T-helper 17 cell (primary cell): ENCODE measurements around the gene CELF6. TPM values are rescaled to one million over a fixed set of nuclear protein-coding genes. Genes with fewer than 3 reads are reported as not detected.

ENCODE experiments used
- ATAC-seq: fragments of 150-1000 bp; cut with Tn5 transposase; 2 replicates; pipeline ENCODE4 v1.10.0; 2021; ENCODE audit warnings: mild to moderate bottlenecking, moderate library complexity
- DNase-seq, 3 donors: peaks; one replicate each; pipeline versions ENCODE4 v3.0.0 to v3.0.0-alpha.2; 2020 to 2021
- H3K9me3 ChIP-seq: one replicate; pipeline ENCODE4 v1.7.0; 2013; ENCODE audit warnings: low read length, mild to moderate bottlenecking; ENCODE audit not compliant: control insufficient read depth, poor library complexity, severe bottlenecking
- H3K27ac Mint-ChIP-seq: one replicate; pipeline ENCODE4 v1.8.0; 2022; ENCODE audit warnings: mild to moderate bottlenecking, moderate library complexity, mixed read lengths
- H3K27me3 Mint-ChIP-seq: one replicate; pipeline ENCODE4 v1.8.0; 2022; ENCODE audit warnings: mixed read lengths
- H3K36me3 Mint-ChIP-seq: one replicate; pipeline ENCODE4 v1.8.0; 2022; ENCODE audit warnings: low read depth, mixed read lengths
- H3K4me1 Mint-ChIP-seq: one replicate; pipeline ENCODE4 v1.8.0; 2022; ENCODE audit warnings: mild to moderate bottlenecking, mixed read lengths
- H3K4me3 Mint-ChIP-seq: one replicate; pipeline ENCODE4 v1.8.0; 2022; ENCODE audit warnings: mild to moderate bottlenecking, moderate library complexity, mixed read lengths
- total RNA-seq, 4 donors: library from RNA in 2 of 4; stranded (reverse) in 2 of 4; gene quantifications; one replicate each; pipeline ENCODE4 v1.2.3 and lab custom pipeline; 2022 to 2026

CELF6 gene
- total RNA-seq, 2 donors from 2014 or later, result 1.4 to 1.9 TPM

- ATAC-seq, result no peak
- DNase-seq, result no peak
- Mint-ChIP-seq H3K4me1 (peaks cover 20% of the 10 kb centered on the region), H3K27me3 (no peaks in the 10 kb centered on the region), H3K4me3 (peak overlapping the region; percentile 61), H3K27ac (peak overlapping the region; percentile 91), H3K36me3 (peaks cover 3% of the 10 kb centered on the region)
- H3K9me3 ChIP-seq, result no peaks in the 10 kb centered on the region
Observed at GRCh38 chr15:72307026-72307425, 12.9 kb downstream of the CELF6 start.

- no peaks in the 10 kb centered on the region for H3K9me3 ChIP-seq
- DNase-seq (peak in 2 of 3 donors; percentile 29 to 38), ATAC-seq (peak; percentile 88)
- H3K4me3 Mint-ChIP-seq, result peak overlapping the region; percentile 61
- peak overlapping the region; percentile 91 for H3K27ac Mint-ChIP-seq
- H3K36me3 Mint-ChIP-seq, result peaks cover 3% of the 10 kb centered on the region
- peaks cover 20% of the 10 kb centered on the region for H3K4me1 Mint-ChIP-seq
- H3K27me3 Mint-ChIP-seq, result no peaks in the 10 kb centered on the region
Observed at GRCh38 chr15:72306211-72306785, 13.7 kb downstream of the CELF6 start.

- H3K4me3 Mint-ChIP-seq, result no peak overlapping the region
- peaks cover 3% of the 10 kb centered on the region for H3K36me3 Mint-ChIP-seq
- DNase-seq (no peak), ATAC-seq (no peak)
- peaks cover 18% of the 10 kb centered on the region for H3K4me1 Mint-ChIP-seq
- H3K27me3 Mint-ChIP-seq, result no peaks in the 10 kb centered on the region
- peak overlapping the region; percentile 8 for H3K27ac Mint-ChIP-seq
- no peaks in the 10 kb centered on the region for H3K9me3 ChIP-seq
Observed at GRCh38 chr15:72304596-72304995, 15.4 kb downstream of the CELF6 start.

- Mint-ChIP-seq H3K4me3 (no peak overlapping the region), H3K27ac (peak overlapping the region; percentile 19), H3K36me3 (peaks cover 3% of the 10 kb centered on the region), H3K4me1 (peaks cover 15% of the 10 kb centered on the region), H3K27me3 (no peaks in the 10 kb centered on the region)
- no peaks in the 10 kb centered on the region for H3K9me3 ChIP-seq
- DNase-seq, result no peak
- no peak for ATAC-seq
Observed at GRCh38 chr15:72302955-72303354, 17.0 kb downstream of the CELF6 start.

GRCh38 chr15:72289597-72290325 lies 30.2 kb downstream of the CELF6 start:
- DNase-seq (no peak), ATAC-seq (no peak)
- Mint-ChIP-seq H3K27me3 (no peaks in the 10 kb centered on the region), H3K4me3 (no peak overlapping the region), H3K36me3 (no peaks in the 10 kb centered on the region), H3K4me1 (peaks cover 5% of the 10 kb centered on the region), H3K27ac (no peak overlapping the region)
- no peaks in the 10 kb centered on the region for H3K9me3 ChIP-seq

- DNase-seq, result no peak
- peaks cover 3% of the 10 kb centered on the region for H3K4me1 Mint-ChIP-seq
- H3K4me3 Mint-ChIP-seq, result no peak overlapping the region
- H3K36me3 Mint-ChIP-seq, result no peaks in the 10 kb centered on the region
- no peak for ATAC-seq
- no peaks in the 10 kb centered on the region for H3K27me3 Mint-ChIP-seq
- no peak overlapping the region for H3K27ac Mint-ChIP-seq
- no peaks in the 10 kb centered on the region for H3K9me3 ChIP-seq
Observed at GRCh38 chr15:72288796-72289596, 31.0 kb downstream of the CELF6 start.

GRCh38 chr15:72285927-72286516 lies 33.9 kb downstream of the CELF6 start:
- no peaks in the 10 kb centered on the region for H3K9me3 ChIP-seq
- H3K4me1 Mint-ChIP-seq, result peaks cover 3% of the 10 kb centered on the region
- no peak overlapping the region for H3K4me3 Mint-ChIP-seq
- no peaks in the 10 kb centered on the region for H3K27me3 Mint-ChIP-seq
- H3K36me3 Mint-ChIP-seq, result no peaks in the 10 kb centered on the region
- H3K27ac Mint-ChIP-seq, result no peak overlapping the region
- DNase-seq (peak in 2 of 3 donors; percentile 21 to 34), ATAC-seq (peak; percentile 72)

- ATAC-seq (no peak), DNase-seq (no peak)
- no peaks in the 10 kb centered on the region for H3K9me3 ChIP-seq
- Mint-ChIP-seq H3K27me3 (no peaks in the 10 kb centered on the region), H3K4me3 (no peak overlapping the region), H3K36me3 (no peaks in the 10 kb centered on the region), H3K27ac (no peak overlapping the region), H3K4me1 (peaks cover 3% of the 10 kb centered on the region)
Observed at GRCh38 chr15:72285402-72285801, 34.6 kb downstream of the CELF6 start.

- Mint-ChIP-seq H3K4me3 (no peak overlapping the region), H3K27me3 (no peaks in the 10 kb centered on the region), H3K36me3 (no peaks in the 10 kb centered on the region), H3K27ac (no peak overlapping the region), H3K4me1 (peaks cover 3% of the 10 kb centered on the region)
- no peak for DNase-seq
- H3K9me3 ChIP-seq, result no peaks in the 10 kb centered on the region
- ATAC-seq, result no peak
Observed at GRCh38 chr15:72284781-72285180, 35.2 kb downstream of the CELF6 start.

- H3K9me3 ChIP-seq, result no peaks in the 10 kb centered on the region
- Mint-ChIP-seq H3K4me1 (peaks cover 5% of the 10 kb centered on the region), H3K4me3 (no peak overlapping the region), H3K36me3 (no peaks in the 10 kb centered on the region), H3K27ac (no peak overlapping the region), H3K27me3 (no peaks in the 10 kb centered on the region)
- DNase-seq, result no peak
- ATAC-seq, result no peak
Observed at GRCh38 chr15:72281713-72282112, 38.2 kb downstream of the CELF6 start.

- no peak for DNase-seq
- no peaks in the 10 kb centered on the region for H3K27me3 Mint-ChIP-seq
- ATAC-seq, result no peak
- no peaks in the 10 kb centered on the region for H3K36me3 Mint-ChIP-seq
- H3K9me3 ChIP-seq, result no peaks in the 10 kb centered on the region
- no peak overlapping the region for H3K27ac Mint-ChIP-seq
- peaks cover 3% of the 10 kb centered on the region for H3K4me1 Mint-ChIP-seq
- H3K4me3 Mint-ChIP-seq, result no peak overlapping the region
Observed at GRCh38 chr15:72280751-72281150, 39.2 kb downstream of the CELF6 start.

GRCh38 chr15:72278737-72279136 lies 41.2 kb downstream of the CELF6 start:
- no peak overlapping the region for H3K27ac Mint-ChIP-seq
- DNase-seq (no peak), ATAC-seq (no peak)
- no peaks in the 10 kb centered on the region for H3K9me3 ChIP-seq
- H3K4me1 Mint-ChIP-seq, result peaks cover 7% of the 10 kb centered on the region
- H3K27me3 Mint-ChIP-seq, result no peaks in the 10 kb centered on the region
- no peaks in the 10 kb centered on the region for H3K36me3 Mint-ChIP-seq
- H3K4me3 Mint-ChIP-seq, result peak overlapping the region; percentile 7

- no peaks in the 10 kb centered on the region for H3K27me3 Mint-ChIP-seq
- H3K4me3 Mint-ChIP-seq, result no peak overlapping the region
- ATAC-seq, result no peak
- no peaks in the 10 kb centered on the region for H3K36me3 Mint-ChIP-seq
- H3K9me3 ChIP-seq, result no peaks in the 10 kb centered on the region
- no peak overlapping the region for H3K27ac Mint-ChIP-seq
- no peak for DNase-seq
- H3K4me1 Mint-ChIP-seq, result peaks cover 23% of the 10 kb centered on the region
Observed at GRCh38 chr15:72276326-72276700, 43.6 kb downstream of the CELF6 start.
